Measurements from ENCODE around the gene INHBE.

DNA sequence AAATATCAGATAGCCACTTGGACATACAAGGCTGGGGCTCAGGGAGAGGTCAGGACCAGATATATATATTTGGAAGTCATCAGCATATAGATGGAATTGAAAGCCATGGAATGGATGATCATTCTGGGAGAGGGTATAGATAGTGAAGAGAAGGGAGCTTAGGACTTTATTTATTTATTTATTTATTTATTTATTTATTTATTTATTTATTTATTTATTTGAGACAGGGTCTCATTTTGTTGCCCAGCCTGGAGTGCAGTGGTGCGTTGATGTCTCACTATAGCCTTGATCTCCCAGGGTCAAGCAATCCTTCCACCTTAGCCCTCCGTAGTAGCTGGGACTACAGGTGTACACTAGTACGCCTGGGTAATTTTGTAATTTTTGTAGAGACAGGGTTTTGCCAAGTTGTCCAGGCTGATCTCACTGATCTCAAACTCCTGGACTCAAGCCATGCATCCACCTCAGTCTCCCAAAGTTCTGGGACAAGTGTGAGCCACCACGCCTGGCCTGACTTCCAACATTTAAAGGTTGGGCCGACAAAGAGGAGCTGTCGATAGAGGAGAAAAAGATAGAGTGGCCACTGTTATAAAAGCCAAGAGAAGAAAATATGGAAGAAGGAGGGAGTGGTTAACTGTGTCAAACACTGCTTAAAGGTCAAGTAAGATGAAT is 8.7 kb upstream of the INHBE start:
- TF ChIP-seq RARB (CRISPR knock-in tag; IDR thresholded peaks at IDR 0.05) (no peak), ESRRG (CRISPR knock-in tag; IDR thresholded peaks at IDR 0.05) (no peak), POU6F1 (CRISPR knock-in tag; IDR thresholded peaks at IDR 0.05; ENCODE audit: borderline replicate concordance, low read depth) (no peak), ISL1 (CRISPR knock-in tag; IDR thresholded peaks at IDR 0.05) (no peak), ARNTL (CRISPR knock-in tag; IDR thresholded peaks at IDR 0.05; ENCODE audit: borderline replicate concordance, low read depth) (no peak), ZNF565 (CRISPR knock-in tag; conservative IDR thresholded peaks at IDR 0.05; ENCODE audit: low read depth) (no peak), CSRNP3 (CRISPR knock-in tag; IDR thresholded peaks at IDR 0.05) (no peak)
- TF ChIP-seq, protein P1, sequence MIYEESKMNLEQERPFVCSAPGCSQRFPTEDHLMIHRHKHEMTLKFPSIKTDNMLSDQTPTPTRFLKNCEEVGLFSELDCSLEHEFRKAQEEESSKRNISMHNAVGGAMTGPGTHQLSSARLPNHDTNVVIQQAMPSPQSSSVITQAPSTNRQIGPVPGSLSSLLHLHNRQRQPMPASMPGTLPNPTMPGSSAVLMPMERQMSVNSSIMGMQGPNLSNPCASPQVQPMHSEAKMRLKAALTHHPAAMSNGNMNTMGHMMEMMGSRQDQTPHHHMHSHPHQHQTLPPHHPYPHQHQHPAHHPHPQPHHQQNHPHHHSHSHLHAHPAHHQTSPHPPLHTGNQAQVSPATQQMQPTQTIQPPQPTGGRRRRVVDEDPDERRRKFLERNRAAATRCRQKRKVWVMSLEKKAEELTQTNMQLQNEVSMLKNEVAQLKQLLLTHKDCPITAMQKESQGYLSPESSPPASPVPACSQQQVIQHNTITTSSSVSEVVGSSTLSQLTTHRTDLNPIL (CRISPR knock-in tag; IDR thresholded peaks at IDR 0.05; ENCODE audit: low read depth) = no peak
- TF ChIP-seq, protein P2, sequence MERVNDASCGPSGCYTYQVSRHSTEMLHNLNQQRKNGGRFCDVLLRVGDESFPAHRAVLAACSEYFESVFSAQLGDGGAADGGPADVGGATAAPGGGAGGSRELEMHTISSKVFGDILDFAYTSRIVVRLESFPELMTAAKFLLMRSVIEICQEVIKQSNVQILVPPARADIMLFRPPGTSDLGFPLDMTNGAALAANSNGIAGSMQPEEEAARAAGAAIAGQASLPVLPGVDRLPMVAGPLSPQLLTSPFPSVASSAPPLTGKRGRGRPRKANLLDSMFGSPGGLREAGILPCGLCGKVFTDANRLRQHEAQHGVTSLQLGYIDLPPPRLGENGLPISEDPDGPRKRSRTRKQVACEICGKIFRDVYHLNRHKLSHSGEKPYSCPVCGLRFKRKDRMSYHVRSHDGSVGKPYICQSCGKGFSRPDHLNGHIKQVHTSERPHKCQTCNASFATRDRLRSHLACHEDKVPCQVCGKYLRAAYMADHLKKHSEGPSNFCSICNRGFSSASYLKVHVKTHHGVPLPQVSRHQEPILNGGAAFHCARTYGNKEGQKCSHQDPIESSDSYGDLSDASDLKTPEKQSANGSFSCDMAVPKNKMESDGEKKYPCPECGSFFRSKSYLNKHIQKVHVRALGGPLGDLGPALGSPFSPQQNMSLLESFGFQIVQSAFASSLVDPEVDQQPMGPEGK (CRISPR knock-in tag; IDR thresholded peaks at IDR 0.05; ENCODE audit: borderline replicate concordance) = no peak

All from SK-N-SH treated with all-trans-retinoic acid at 6 μM for 48 hours (cell line).